ENCODE measurements around the gene GNG11.

Gene GNG11

GRCh38 chr7:93944673-93945072 lies 23.1 kb downstream of the GNG11 start:
- Histone ChIP-seq H3K4me2 (ENCODE audit: low read length) (peak overlapping the region; percentile 21; the same call in 1 of the 2 replicates), H3K27ac (ENCODE audit: low read depth, low read length) (no peak overlapping the region)
- TF ChIP-seq EZH2phosphoT487 (IDR thresholded peaks at IDR 0.05; ENCODE audit: borderline replicate concordance, low read length) (no peak), CTCF (IDR thresholded peaks at IDR 0.05; ENCODE audit: low read depth, low read length, poor library complexity, severe bottlenecking) (no peak)

GRCh38 chr7:93945083-93945482 lies 23.5 kb downstream of the GNG11 start:
- H3K27me3 ChIP-seq (ENCODE audit: control insufficient read depth, low read length): no peaks in the 10 kb centered on the region
- H3F3A ChIP-seq (ENCODE audit: control insufficient read depth, insufficient read depth): no peaks in the 10 kb centered on the region
- TF ChIP-seq CTCF (IDR thresholded peaks at IDR 0.05; ENCODE audit: low read depth, low read length, poor library complexity, severe bottlenecking) (no peak), EZH2phosphoT487 (IDR thresholded peaks at IDR 0.05; ENCODE audit: borderline replicate concordance, low read length) (no peak)
- no peaks in the 10 kb centered on the region for H4K20me1 ChIP-seq (ENCODE audit: control insufficient read depth, insufficient read depth, low read depth, low read length)
- no peaks in the 10 kb centered on the region for H3K79me2 ChIP-seq (ENCODE audit: control insufficient read depth, low read length)
- H3K36me3 ChIP-seq (ENCODE audit: control insufficient read depth, low read length): no peaks in the 10 kb centered on the region
- H3K4me2 ChIP-seq (ENCODE audit: low read length): no peak overlapping the region
- H3K27ac ChIP-seq (ENCODE audit: low read depth, low read length): no peak overlapping the region
- peaks cover 6% of the 10 kb centered on the region for H3K4me1 ChIP-seq (ENCODE audit: control insufficient read depth, low read length)
- H3K4me3 ChIP-seq (ENCODE audit: low read length): no peak overlapping the region
- H3K9me3 ChIP-seq (ENCODE audit: control insufficient read depth, insufficient read depth, low read length): 0 out of 2 replicates have a peak, but pooled peaks cover 2% of the 10 kb centered on the region
- H3K9me2 ChIP-seq (replicated peaks; ENCODE audit: control insufficient read depth, low read length): no peaks in the 10 kb centered on the region

More at GRCh38 chr7:93944673-93945072, 23.1 kb downstream of the GNG11 start:
- H3K79me2 ChIP-seq (ENCODE audit: control insufficient read depth, low read length): no peaks in the 10 kb centered on the region
- H3K9me2 ChIP-seq (replicated peaks; ENCODE audit: control insufficient read depth, low read length): no peaks in the 10 kb centered on the region
- no peaks in the 10 kb centered on the region for H3K27me3 ChIP-seq (ENCODE audit: control insufficient read depth, low read length)
- H3K36me3 ChIP-seq (ENCODE audit: control insufficient read depth, low read length): no peaks in the 10 kb centered on the region
- no peaks in the 10 kb centered on the region for H3F3A ChIP-seq (ENCODE audit: control insufficient read depth, insufficient read depth)
- no peaks in the 10 kb centered on the region for H4K20me1 ChIP-seq (ENCODE audit: control insufficient read depth, insufficient read depth, low read depth, low read length)
- no peak overlapping the region for H3K4me3 ChIP-seq (ENCODE audit: low read length)
- peaks cover 6% of the 10 kb centered on the region for H3K4me1 ChIP-seq (ENCODE audit: control insufficient read depth, low read length)
- 0 out of 2 replicates have a peak, but pooled peaks cover 2% of the 10 kb centered on the region for H3K9me3 ChIP-seq (ENCODE audit: control insufficient read depth, insufficient read depth, low read length)

GRCh38 chr7:93945756-93946535 lies 24.4 kb downstream of the GNG11 start:
- no peaks in the 10 kb centered on the region for H3K27me3 ChIP-seq (ENCODE audit: control insufficient read depth, low read length)
- no peak overlapping the region for H3K4me3 ChIP-seq (ENCODE audit: low read length)
- no peaks in the 10 kb centered on the region for H4K20me1 ChIP-seq (ENCODE audit: control insufficient read depth, insufficient read depth, low read depth, low read length)
- no peaks in the 10 kb centered on the region for H3K9me2 ChIP-seq (replicated peaks; ENCODE audit: control insufficient read depth, low read length)
- TF ChIP-seq EZH2phosphoT487 (IDR thresholded peaks at IDR 0.05; ENCODE audit: borderline replicate concordance, low read length): no peak
- no peak for TF ChIP-seq CTCF (IDR thresholded peaks at IDR 0.05; ENCODE audit: low read depth, low read length, poor library complexity, severe bottlenecking)
- H3K9me3 ChIP-seq (ENCODE audit: control insufficient read depth, insufficient read depth, low read length): 0 out of 2 replicates have a peak, but pooled peaks cover 2% of the 10 kb centered on the region
- H3K36me3 ChIP-seq (ENCODE audit: control insufficient read depth, low read length): no peaks in the 10 kb centered on the region
- peaks cover 6% of the 10 kb centered on the region for H3K4me1 ChIP-seq (ENCODE audit: control insufficient read depth, low read length)
- no peaks in the 10 kb centered on the region for H3K79me2 ChIP-seq (ENCODE audit: control insufficient read depth, low read length)
- H3K27ac ChIP-seq (ENCODE audit: low read depth, low read length): no peak overlapping the region
- no peaks in the 10 kb centered on the region for H3F3A ChIP-seq (ENCODE audit: control insufficient read depth, insufficient read depth)
- H3K4me2 ChIP-seq (ENCODE audit: low read length): no peak overlapping the region

All from DOHH2 (cell line).